IMR-90 (cell line): ENCODE results near the gene CTAG1A. TPM values are rescaled to one million over a fixed set of nuclear protein-coding genes. Genes with fewer than 3 reads are reported as not detected.
"Not testable (repeated sequence)": the region's sequence is repeated elsewhere in the genome, so short reads cannot be mapped to it uniquely, and the experiment has no call there.

Experiments used
- ATAC-seq: fragments of 200-7000 bp; cut with Tn5 transposase; 2 replicates; pipeline ENCODE4 v1.9.1; 2020; ENCODE audit warnings: low read depth, mild to moderate bottlenecking, moderate library complexity
- BruUV-seq: library from RNA; stranded (reverse); fragments of 400-500 nt; replicated peaks from 2 replicates; lab custom pipeline; 2021; lab: Mats Ljungman, UMichigan
- CTCF ChIA-PET: fragments of 300-600 bp; formaldehyde crosslinking; extraction: SDS; loops from one replicate; lab custom pipeline; 2021; ENCODE audit warnings: antibody characterized with exemption; lab: Yijun Ruan, JAX
- POLR2A ChIA-PET: fragments of 300-600 bp; sonication (Branson Sonifier 250); formaldehyde crosslinking; loops from one replicate; lab custom pipeline; 2022; ENCODE audit warnings: antibody characterized with exemption; ENCODE audit not compliant: unreplicated experiment; lab: Charles Lee
- DNase-seq: peaks from one replicate; pipeline ENCODE4 v3.0.0; 2013
- H2AFZ ChIP-seq: replicated peaks from 2 replicates; pipeline ENCODE3; 2013; ENCODE audit warnings: low read length, mild to moderate bottlenecking; ENCODE audit not compliant: poor library complexity
- H2AK5ac ChIP-seq: 2 replicates; pipeline ENCODE4 v1.6.1; 2013; ENCODE audit warnings: low read depth, low read length, inconsistent platforms
- H2AK9ac ChIP-seq: replicated peaks from 2 replicates; pipeline ENCODE3; 2013; ENCODE audit warnings: mild to moderate bottlenecking, low read depth, low read length, moderate library complexity; ENCODE audit not compliant: poor library complexity
- H2BK120ac ChIP-seq: 2 replicates; pipeline ENCODE4 v1.6.1; 2013; ENCODE audit warnings: low read depth, low read length, inconsistent platforms
- H2BK15ac ChIP-seq: 3 replicates; pipeline ENCODE4 v1.6.1; 2013; ENCODE audit warnings: low read depth, low read length, inconsistent platforms
- H2BK20ac ChIP-seq: 2 replicates; pipeline ENCODE4 v1.6.1; 2013; ENCODE audit warnings: low read depth, mild to moderate bottlenecking, inconsistent platforms, low read length, moderate library complexity
- H2BK5ac ChIP-seq: 2 replicates; pipeline ENCODE4 v1.6.1; 2013; ENCODE audit warnings: mild to moderate bottlenecking, low read depth, low read length, inconsistent platforms; ENCODE audit not compliant: poor library complexity, severe bottlenecking
- H3K14ac ChIP-seq: replicated peaks from 2 replicates; pipeline ENCODE4 v1.6.1; 2013; ENCODE audit warnings: low read depth, low read length, inconsistent platforms
- H3K18ac ChIP-seq: 2 replicates; pipeline ENCODE4 v1.6.1; 2013; ENCODE audit warnings: low read depth, low read length, control low read depth
- H3K23ac ChIP-seq: 2 replicates; pipeline ENCODE4 v1.6.1; 2013; ENCODE audit warnings: low read depth, low read length, inconsistent platforms
- H3K27ac ChIP-seq: 2 replicates; pipeline ENCODE4 v1.5.1; 2013; ENCODE audit warnings: mild to moderate bottlenecking, control low read depth, low read length; ENCODE audit not compliant: insufficient read depth
- H3K27me3 ChIP-seq: 2 replicates; pipeline ENCODE4 v1.6.1; 2013; ENCODE audit warnings: low read length; ENCODE audit not compliant: control insufficient read depth, insufficient read depth
- H3K36me3 ChIP-seq: 2 replicates; pipeline ENCODE4 v1.6.1; 2013; ENCODE audit warnings: low read length, mixed read lengths; ENCODE audit not compliant: control insufficient read depth, insufficient read depth
- H3K4ac ChIP-seq: 2 replicates; pipeline ENCODE4 v1.6.1; 2013; ENCODE audit warnings: low read depth, low read length, inconsistent platforms
- H3K4me1 ChIP-seq: 2 replicates; pipeline ENCODE4 v1.6.1; 2013; ENCODE audit warnings: low read length, mixed read lengths; ENCODE audit not compliant: control insufficient read depth, insufficient read depth
- H3K4me2 ChIP-seq: 2 replicates; pipeline ENCODE4 v1.6.1; 2013; ENCODE audit warnings: low read depth, mild to moderate bottlenecking, control low read depth, low read length, moderate library complexity
- H3K4me3 ChIP-seq: 2 replicates; pipeline ENCODE4 v1.5.1; 2013; ENCODE audit warnings: low read depth, mild to moderate bottlenecking, control low read depth, low read length, moderate library complexity; ENCODE audit not compliant: insufficient read depth
- H3K56ac ChIP-seq: 2 replicates; pipeline ENCODE4 v1.6.1; 2013; ENCODE audit warnings: low read length, inconsistent platforms; ENCODE audit not compliant: insufficient read depth; ENCODE audit errors: extremely low read depth
- H3K79me1 ChIP-seq, 2 experiments: 2 replicates each; pipeline ENCODE4 v1.6.1; 2013; ENCODE audit warnings: low read length in 2 of 2, inconsistent platforms in 1 of 2, low read depth in 1 of 2
- H3K9ac ChIP-seq: 2 replicates; pipeline ENCODE4 v1.6.1; 2013; ENCODE audit warnings: low read depth, low read length, control low read depth
- H3K9me1 ChIP-seq: 2 replicates; pipeline ENCODE4 v1.6.1; 2013; ENCODE audit warnings: low read length, inconsistent platforms; ENCODE audit not compliant: insufficient read depth
- H3K9me3 ChIP-seq: 2 replicates; pipeline ENCODE4 v1.6.1; 2013; ENCODE audit warnings: low read length; ENCODE audit not compliant: control insufficient read depth, insufficient read depth
- H4K20me1 ChIP-seq: 2 replicates; pipeline ENCODE4 v1.6.1; 2013; ENCODE audit warnings: low read length, inconsistent platforms; ENCODE audit not compliant: insufficient read depth
- H4K5ac ChIP-seq: 2 replicates; pipeline ENCODE4 v1.6.1; 2013; ENCODE audit warnings: mild to moderate bottlenecking, low read depth, low read length, control low read depth
- H4K8ac ChIP-seq, 2 experiments: 2 replicates each; pipeline ENCODE4 v1.6.1; 2013; ENCODE audit warnings: low read depth in 2 of 2, low read length in 2 of 2, control low read depth in 1 of 2, inconsistent platforms in 1 of 2
- H4K91ac ChIP-seq: 2 replicates; pipeline ENCODE4 v1.6.1; 2013; ENCODE audit warnings: low read depth, low read length, inconsistent platforms; ENCODE audit not compliant: insufficient read depth
- MXI1 ChIP-seq: IDR thresholded peaks from 2 replicates; pipeline ENCODE4 v1.6.1; 2012; ENCODE audit warnings: low read depth, mild to moderate bottlenecking, low read length, moderate library complexity, borderline replicate concordance
- WGBS, 2 experiments: methylation state at CpG; one replicate each; pipeline versions ENCODE4 v1.1.5 to v1.1.7; 2013; ENCODE audit warnings: missing lambda C conversion rate in 2 of 2; ENCODE audit not compliant: insufficient read length in 1 of 2; ENCODE audit errors: extremely low coverage in 2 of 2; 5-methylcytosine and 5-hydroxymethylcytosine counted together
- dilution Hi-C: fragments of 300-500 bp; cut with HindIII; formaldehyde crosslinking; loops from one replicate; pipeline ENCODE4 v1.14.3; 2018; ENCODE audit warnings: low sequenced_read_pairs; ENCODE audit not compliant: unreplicated experiment
- in situ Hi-C: fragments of 300-500 bp; cut with MboI; formaldehyde crosslinking; loops from 3 replicates; pipeline ENCODE4 v1.14.3; 2019; ENCODE audit warnings: low sequenced_read_pairs, inconsistent platforms, mixed read lengths
- intact Hi-C: fragments of 100-400 bp; cut with micrococcal nuclease; formaldehyde crosslinking; loops from 2 replicates; pipeline ENCODE4 v1.10.0; 2022
- polyA plus RNA-seq, 3 experiments: library from polyadenylated mRNA; depleted of rRNA; stranded (reverse); fragments of >200 nt; gene quantifications; 2 replicates each; pipeline ENCODE4 v1.2.3, GENCODE V29; 2012; ENCODE audit warnings: low replicate concordance in 1 of 3
- total RNA-seq: library from RNA; depleted of rRNA; stranded (reverse); fragments of >200 nt; gene quantifications from 2 replicates; pipeline ENCODE4 v1.2.3, GENCODE V29; 2012
- TF ChIP-seq, protein P1 (sequence below): conservative IDR thresholded peaks from 2 replicates; pipeline ENCODE4 v1.5.1; 2012; ENCODE audit warnings: mild to moderate bottlenecking, low read depth, low read length, improper control_type of control experiment

CTAG1A gene
- total and polyA plus RNA-seq, 2 of the 4 experiments (the other 2 are of a cell fraction) = not detected

DNA sequence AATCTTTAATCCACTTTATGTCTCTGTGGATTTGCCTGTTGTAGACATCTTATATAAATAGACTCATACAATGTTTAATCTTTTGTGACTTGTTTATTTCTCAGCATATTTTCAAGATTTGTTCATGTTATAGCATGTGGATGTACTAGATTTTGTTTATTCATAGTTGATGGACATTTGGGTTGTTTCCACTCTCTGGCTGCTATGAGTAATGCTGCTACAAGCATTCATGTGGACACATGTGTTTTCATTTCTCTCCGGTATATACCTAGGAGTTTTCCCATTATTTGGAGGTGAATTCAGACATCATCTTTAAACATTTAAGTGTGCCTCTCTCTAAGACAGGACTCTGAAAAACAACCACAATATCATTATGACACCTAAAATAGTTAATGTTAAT is 35.2 kb upstream of the CTAG1A start:
- no peaks in the 10 kb centered on the region for H3K9me3 ChIP-seq
- intact Hi-C loops (no loop called here), in situ Hi-C loops (loop anchor here (25.0 kb wide), 1 partner anchor 1587 kb away; no protein-coding TSS in a partner anchor), dilution Hi-C loops (no loop called here)
- H3K27ac ChIP-seq = peak overlapping the region; percentile 57; the same call in 1 of the 2 replicates
- H4K20me1 ChIP-seq = peaks cover 9% of the 10 kb centered on the region; the same call in 1 of the 2 replicates
- no peak overlapping the region for H3K14ac ChIP-seq
- 0 out of 2 replicates have a peak overlapping the region, but pooled peaks have one; percentile 71 for H2BK120ac ChIP-seq
- H3K23ac ChIP-seq = no peak overlapping the region
- peak overlapping the region; percentile 28; the same call in 1 of the 2 replicates for H3K18ac ChIP-seq
- peak overlapping the region; percentile 68; the same call in 1 of the 2 replicates for H3K56ac ChIP-seq
- no peaks in the 10 kb centered on the region for H3K27me3 ChIP-seq
- H2BK5ac ChIP-seq = peak overlapping the region; percentile 85
- H2AK5ac ChIP-seq = no peak overlapping the region
- no peak for ATAC-seq
- H3K4ac ChIP-seq = peak overlapping the region; percentile 19; the same call in 1 of the 2 replicates
- 0 out of 2 replicates have a peak, but pooled peaks have one; percentile 42 for TF ChIP-seq MXI1
- TF ChIP-seq, protein P1, sequence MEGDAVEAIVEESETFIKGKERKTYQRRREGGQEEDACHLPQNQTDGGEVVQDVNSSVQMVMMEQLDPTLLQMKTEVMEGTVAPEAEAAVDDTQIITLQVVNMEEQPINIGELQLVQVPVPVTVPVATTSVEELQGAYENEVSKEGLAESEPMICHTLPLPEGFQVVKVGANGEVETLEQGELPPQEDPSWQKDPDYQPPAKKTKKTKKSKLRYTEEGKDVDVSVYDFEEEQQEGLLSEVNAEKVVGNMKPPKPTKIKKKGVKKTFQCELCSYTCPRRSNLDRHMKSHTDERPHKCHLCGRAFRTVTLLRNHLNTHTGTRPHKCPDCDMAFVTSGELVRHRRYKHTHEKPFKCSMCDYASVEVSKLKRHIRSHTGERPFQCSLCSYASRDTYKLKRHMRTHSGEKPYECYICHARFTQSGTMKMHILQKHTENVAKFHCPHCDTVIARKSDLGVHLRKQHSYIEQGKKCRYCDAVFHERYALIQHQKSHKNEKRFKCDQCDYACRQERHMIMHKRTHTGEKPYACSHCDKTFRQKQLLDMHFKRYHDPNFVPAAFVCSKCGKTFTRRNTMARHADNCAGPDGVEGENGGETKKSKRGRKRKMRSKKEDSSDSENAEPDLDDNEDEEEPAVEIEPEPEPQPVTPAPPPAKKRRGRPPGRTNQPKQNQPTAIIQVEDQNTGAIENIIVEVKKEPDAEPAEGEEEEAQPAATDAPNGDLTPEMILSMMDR = no peak
- H2AFZ ChIP-seq = no peak overlapping the region
- no peak overlapping the region for H4K91ac ChIP-seq
- ChIA-PET POLR2A (no interaction called here), CTCF (no interaction called here)
- H3K4me1 ChIP-seq = peaks cover 2% of the 10 kb centered on the region; the same call in 1 of the 2 replicates
- no peak overlapping the region for H3K4me3 ChIP-seq
- H2BK15ac ChIP-seq = 0 out of 3 replicates have a peak overlapping the region, but pooled peaks have one; percentile 51
- H3K9ac ChIP-seq = no peak overlapping the region
- peak overlapping the region; percentile 65; the same call in 1 of the 2 replicates for H3K4me2 ChIP-seq
- BruUV-seq = no TSS peak
- H2BK20ac ChIP-seq = peak overlapping the region; percentile 16; the same call in 1 of the 2 replicates
- peaks cover 5 to 38% of the 10 kb centered on the region in 2 experiments; a peak in 2 of 4 replicates for H3K79me1 ChIP-seq
- peak; percentile 77 for DNase-seq
- H4K8ac ChIP-seq = peak overlapping the region in 1 of 2 experiments; percentile 51; a peak in 1 of 4 replicates
- no peak overlapping the region for H4K5ac ChIP-seq
- H3K9me1 ChIP-seq = peaks cover 3% of the 10 kb centered on the region; the same call in 1 of the 2 replicates
- peaks cover 19% of the 10 kb centered on the region for H3K36me3 ChIP-seq
- no CpG with 5 or more reads among the region's 1 CpG for WGBS, 2 experiments
- H2AK9ac ChIP-seq = no peak overlapping the region

DNA sequence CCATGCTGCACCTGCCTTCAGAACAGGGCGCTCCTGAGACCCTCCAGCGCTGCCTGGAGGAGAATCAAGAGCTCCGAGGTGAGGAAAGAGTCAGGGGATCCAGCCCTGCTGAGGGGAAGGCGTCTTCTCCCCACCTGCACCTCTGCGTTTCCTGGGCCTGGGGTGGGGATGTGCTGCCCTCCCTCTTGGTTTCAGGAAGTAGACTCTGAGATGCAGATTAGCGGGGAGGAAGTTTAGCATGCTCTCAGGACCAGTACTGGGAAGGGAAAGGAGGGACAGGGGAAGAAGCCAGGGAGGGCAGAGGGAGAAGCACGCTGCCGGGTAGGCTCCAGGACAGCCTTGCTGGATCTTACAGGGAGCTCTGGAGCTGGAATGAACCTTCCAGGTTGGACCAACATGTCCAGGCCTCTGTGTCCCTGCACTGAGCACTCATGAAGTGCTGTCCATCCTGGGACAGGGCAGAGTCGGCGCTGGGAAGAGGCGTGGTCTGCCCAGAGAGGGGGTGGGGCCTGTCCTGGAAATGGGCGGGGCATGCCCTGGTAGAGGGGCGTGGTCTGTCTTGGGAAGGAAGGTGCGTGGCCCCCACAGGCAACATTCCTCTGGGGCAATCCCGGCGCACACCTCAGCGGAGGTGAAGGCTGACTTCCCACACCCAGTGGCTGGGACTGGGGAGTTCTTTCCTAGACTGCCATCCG is 32.7 kb upstream of the CTAG1A start:
- H2AFZ ChIP-seq, BruUV-seq, H2BK120ac ChIP-seq, H2AK5ac ChIP-seq, H3K27me3 ChIP-seq, dilution Hi-C loops, DNase-seq, H4K20me1 ChIP-seq, ATAC-seq, H3K18ac ChIP-seq, H3K27ac ChIP-seq, H3K9ac ChIP-seq, H4K91ac ChIP-seq, H3K4me2 ChIP-seq, H2BK15ac ChIP-seq, H4K8ac ChIP-seq, H3K23ac ChIP-seq, POLR2A ChIA-PET, H3K14ac ChIP-seq, CTCF ChIA-PET, H3K9me1 ChIP-seq, H2BK5ac ChIP-seq, H3K56ac ChIP-seq, H2BK20ac ChIP-seq, H3K9me3 ChIP-seq, intact Hi-C loops, H3K4me1 ChIP-seq, H4K5ac ChIP-seq, H3K4me3 ChIP-seq, H2AK9ac ChIP-seq, H3K4ac ChIP-seq, in situ Hi-C loops: not testable (repeated sequence)
- H3K36me3 ChIP-seq = peaks cover 19% of the 10 kb centered on the region
- peaks cover 5 to 27% of the 10 kb centered on the region in 2 experiments; a peak in 2 of 4 replicates for H3K79me1 ChIP-seq
- WGBS, 2 experiments = no CpG with 5 or more reads among the region's 18 CpGs
